ENCODE measurements around the gene ANKRD36C.
"Not testable (repeated sequence)": the region's sequence is repeated elsewhere in the genome, so short reads cannot be mapped to it uniquely, and the experiment has no call there.

Gene ANKRD36C

GRCh38 chr2:95991351-95992094 is at the start of gene ANKRD36C:
TSS of gene ANKRD36C (minus strand) at chr2:95991824. CDS start at chr2:95991708, 116 bp downstream.
- DNase-seq = not testable (repeated sequence)

GRCh38 chr2:96035554-96035953 is 43.9 kb upstream of the ANKRD36C start:
- not testable (repeated sequence) for DNase-seq

- not testable (repeated sequence) for DNase-seq
Observed at GRCh38 chr2:96034792-96035191, 43.2 kb upstream of the ANKRD36C start, which contains the start of gene GPAT2. TSS of gene GPAT2 (minus strand) at chr2:96034916. CDS start at chr2:96032359, 2,557 bp downstream.

- not testable (repeated sequence) for DNase-seq
Observed at GRCh38 chr2:96033997-96034396, 42.4 kb upstream of the ANKRD36C start.

GRCh38 chr2:96027725-96028325 is 36.2 kb upstream of the ANKRD36C start:
- DNase-seq = not testable (repeated sequence)

GRCh38 chr2:96025755-96026154 is 34.1 kb upstream of the ANKRD36C start:
- not testable (repeated sequence) for DNase-seq

- DNase-seq = no peak
Observed at GRCh38 chr2:96025194-96025492, 33.5 kb upstream of the ANKRD36C start.

GRCh38 chr2:96024336-96025193 is 32.9 kb upstream of the ANKRD36C start:
- no peak for DNase-seq

- not testable (repeated sequence) for DNase-seq
Observed at GRCh38 chr2:96023701-96024100, 32.1 kb upstream of the ANKRD36C start.

- not testable (repeated sequence) for DNase-seq
Observed at GRCh38 chr2:96022701-96023447, 31.2 kb upstream of the ANKRD36C start.

- DNase-seq = not testable (repeated sequence)
Observed at GRCh38 chr2:96022126-96022525, 30.5 kb upstream of the ANKRD36C start.

GRCh38 chr2:96021142-96021541 is 29.5 kb upstream of the ANKRD36C start:
- DNase-seq = not testable (repeated sequence)

GRCh38 chr2:96019909-96020590 is 28.4 kb upstream of the ANKRD36C start:
- not testable (repeated sequence) for DNase-seq

- DNase-seq = not testable (repeated sequence)
Observed at GRCh38 chr2:96016321-96016720, 24.7 kb upstream of the ANKRD36C start.

GRCh38 chr2:96012792-96013264 is 21.2 kb upstream of the ANKRD36C start:
- DNase-seq = not testable (repeated sequence)

- DNase-seq = not testable (repeated sequence)
Observed at GRCh38 chr2:96012086-96012791, 20.6 kb upstream of the ANKRD36C start.

GRCh38 chr2:96011129-96011455 is 19.5 kb upstream of the ANKRD36C start:
- DNase-seq = not testable (repeated sequence)

GRCh38 chr2:96010320-96011128 is 18.9 kb upstream of the ANKRD36C start:
- DNase-seq = not testable (repeated sequence)

- DNase-seq = not testable (repeated sequence)
Observed at GRCh38 chr2:96009833-96010232, 18.2 kb upstream of the ANKRD36C start.

GRCh38 chr2:96008051-96008450 is 16.4 kb upstream of the ANKRD36C start:
- not testable (repeated sequence) for DNase-seq
